ENCODE data around the gene TMIE.
"Not testable (repeated sequence)": the region's sequence is repeated elsewhere in the genome, so short reads cannot be mapped to it uniquely, and the experiment has no call there.

Gene TMIE

GRCh38 chr3:46722443-46722842 is 21.3 kb downstream of the TMIE start:
- no peak for DNase-seq (ENCODE audit: low read depth, low spot score)

- no peak for DNase-seq (ENCODE audit: low read depth, low spot score)
Measured at GRCh38 chr3:46724424-46724823, 23.2 kb downstream of the TMIE start.

- DNase-seq (ENCODE audit: low read depth, low spot score), result no peak
Measured at GRCh38 chr3:46725621-46726314, 24.6 kb downstream of the TMIE start.

- DNase-seq (ENCODE audit: low read depth, low spot score), result no peak
Measured at GRCh38 chr3:46729038-46729437, 27.8 kb downstream of the TMIE start.

GRCh38 chr3:46730819-46731218 is 29.6 kb downstream of the TMIE start:
- no peak for DNase-seq (ENCODE audit: low read depth, low spot score)

- no peak for DNase-seq (ENCODE audit: low read depth, low spot score)
Measured at GRCh38 chr3:46731795-46732194, 30.6 kb downstream of the TMIE start.

- DNase-seq (ENCODE audit: low read depth, low spot score), result no peak
Measured at GRCh38 chr3:46733026-46733800, 32.0 kb downstream of the TMIE start.

- no peak for DNase-seq (ENCODE audit: low read depth, low spot score)
Measured at GRCh38 chr3:46734773-46735172, 33.6 kb downstream of the TMIE start.

- no peak for DNase-seq (ENCODE audit: low read depth, low spot score)
Measured at GRCh38 chr3:46736006-46736872, 35.0 kb downstream of the TMIE start.

GRCh38 chr3:46737329-46737731 is 36.1 kb downstream of the TMIE start:
- no peak for DNase-seq (ENCODE audit: low read depth, low spot score)

- DNase-seq (ENCODE audit: low read depth, low spot score), result not testable (repeated sequence)
Measured at GRCh38 chr3:46739565-46739964, 38.4 kb downstream of the TMIE start.

GRCh38 chr3:46742992-46743585 is 41.9 kb downstream of the TMIE start:
- no peak for DNase-seq (ENCODE audit: low read depth, low spot score)

- DNase-seq (ENCODE audit: low read depth, low spot score), result no peak
Measured at GRCh38 chr3:46746711-46747110, 45.5 kb downstream of the TMIE start.

- DNase-seq (ENCODE audit: low read depth, low spot score), result no peak
Measured at GRCh38 chr3:46748170-46748569, 47.0 kb downstream of the TMIE start.

GRCh38 chr3:46749129-46749528 is 47.9 kb downstream of the TMIE start:
- no peak for DNase-seq (ENCODE audit: low read depth, low spot score)

- DNase-seq (ENCODE audit: low read depth, low spot score), result no peak
Measured at GRCh38 chr3:46750555-46751038, 49.4 kb downstream of the TMIE start.

GRCh38 chr3:46753127-46753526 is 51.9 kb downstream of the TMIE start:
- DNase-seq (ENCODE audit: low read depth, low spot score), result not testable (repeated sequence)

GRCh38 chr3:46755646-46756045 is 54.5 kb downstream of the TMIE start:
- DNase-seq (ENCODE audit: low read depth, low spot score), result no peak

GRCh38 chr3:46756642-46757041 is 55.5 kb downstream of the TMIE start:
- no peak for DNase-seq (ENCODE audit: low read depth, low spot score)

- no peak for DNase-seq (ENCODE audit: low read depth, low spot score)
Measured at GRCh38 chr3:46759239-46760167, 58.3 kb downstream of the TMIE start.

Measured in iPS DF 19.7 (cell line).